Activated T-cell treated with anti-CD3 and anti-CD28 coated beads, Interleukin-2, amount 50 U/mL, for 4 hours (primary cell): ENCODE data around the gene TAX1BP3. TPM values are rescaled to one million over a fixed set of nuclear protein-coding genes. Genes with fewer than 3 reads are reported as not detected.
"Not testable (repeated sequence)": the region's sequence is repeated elsewhere in the genome, so short reads cannot be mapped to it uniquely, and the experiment has no call there.

Experiments
- ATAC-seq, 2 donors: fragments of 200-7000 bp; cut with Tn5 transposase; one replicate each; pipeline ENCODE4 v1.10.0; 2021
- DNase-seq: peaks from one replicate; pipeline ENCODE4 v3.0.0-alpha.2; 2020
- H3K27me3 Mint-ChIP-seq: one replicate; pipeline ENCODE4 v1.8.0; 2021; ENCODE audit warnings: low read depth, mixed read lengths
- H3K36me3 Mint-ChIP-seq: one replicate; pipeline ENCODE4 v1.8.0; 2022; ENCODE audit warnings: mixed read lengths; ENCODE audit not compliant: insufficient read depth
- H3K4me1 Mint-ChIP-seq: one replicate; pipeline ENCODE4 v1.8.0; 2021; ENCODE audit warnings: low read depth, mixed read lengths
- H3K4me3 Mint-ChIP-seq: one replicate; pipeline ENCODE4 v1.8.0; 2021; ENCODE audit warnings: mild to moderate bottlenecking, moderate library complexity, mixed read lengths
- H3K9me3 Mint-ChIP-seq: one replicate; pipeline ENCODE4 v1.8.0; 2021; ENCODE audit warnings: mixed read lengths
- total RNA-seq, 3 donors: library from RNA; stranded (reverse); gene quantifications; one replicate each; pipeline ENCODE4 v1.2.1, GENCODE V29; 2021

Gene TAX1BP3
- 10 to 100 TPM in 1 of 3 donors, 1 to 10 TPM in 2; 8.9 to 10.6 (median 9.2) TPM for total RNA-seq

DNA sequence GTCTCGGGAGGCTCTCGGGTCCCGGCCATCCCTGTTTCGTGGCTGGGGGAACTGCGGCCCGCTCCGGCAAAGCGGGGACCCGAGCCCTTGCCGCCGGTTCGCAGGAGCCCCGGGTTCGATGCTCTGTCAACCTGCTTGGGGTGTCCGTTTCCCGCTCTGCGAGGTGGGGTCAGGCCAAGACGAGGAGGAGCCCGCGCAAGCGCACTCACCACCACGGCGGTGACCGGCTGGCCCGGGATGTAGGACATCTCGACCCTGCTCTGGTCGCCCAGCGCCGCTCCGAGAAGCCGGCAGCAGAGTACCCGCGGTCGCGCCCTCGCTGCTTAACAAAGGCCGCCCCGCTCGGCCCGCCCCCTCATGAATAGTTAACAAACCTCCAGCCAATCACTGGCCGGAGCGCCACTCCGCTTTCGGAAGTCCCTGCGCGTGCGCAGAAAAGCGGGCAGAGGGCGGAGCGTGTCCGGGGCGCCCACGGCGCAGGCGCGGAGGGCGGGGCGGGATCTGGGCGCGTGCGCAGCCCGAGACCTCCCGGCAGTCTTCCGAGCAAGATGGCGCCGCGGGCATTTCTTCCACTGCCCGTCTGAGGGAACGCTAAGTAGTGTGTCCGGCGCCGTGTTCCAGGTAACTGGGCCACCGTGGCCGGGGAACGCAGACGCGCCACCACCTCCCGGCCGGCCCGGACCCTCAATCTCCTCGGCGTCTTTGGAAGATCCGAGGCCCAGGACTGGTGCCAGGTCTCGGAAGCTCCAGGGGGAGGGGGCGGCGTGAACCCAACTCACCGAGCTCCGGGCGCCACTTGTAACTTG, at the start of gene TAX1BP3, which contains the start of gene EMC6:
Gene TAX1BP3 (minus strand): TSS at position 300 of the 806 bp plus-strand sequence. CDS start 52 bp downstream, at position 248.
Gene EMC6 (plus strand): TSS at position 534 of the 806 bp plus-strand sequence. CDS start 335 bp downstream, outside the sequence.
- no peaks in the 10 kb centered on the region for H3K36me3 Mint-ChIP-seq
- peak; percentile 98 for DNase-seq
- H3K4me1 Mint-ChIP-seq = peaks cover 19% of the 10 kb centered on the region
- no peaks in the 10 kb centered on the region for H3K9me3 Mint-ChIP-seq
- no peaks in the 10 kb centered on the region for H3K27me3 Mint-ChIP-seq
- H3K4me3 Mint-ChIP-seq = peak within 1 kb of the TSS; percentile 94
- peak; percentile 95 for ATAC-seq

GRCh38 chr17:3715296-3715695, 46.9 kb upstream of the TAX1BP3 start:
- Mint-ChIP-seq H3K27me3 (no peaks in the 10 kb centered on the region), H3K4me1 (peaks cover 44% of the 10 kb centered on the region), H3K9me3 (no peaks in the 10 kb centered on the region), H3K36me3 (peaks cover 35% of the 10 kb centered on the region), H3K4me3 (no peak overlapping the region)
- ATAC-seq = no peak
- no peak for DNase-seq

GRCh38 chr17:3712811-3713463, 44.6 kb upstream of the TAX1BP3 start:
- peaks cover 50% of the 10 kb centered on the region for H3K4me1 Mint-ChIP-seq
- DNase-seq (no peak), ATAC-seq (peak; percentile 7 to 14)
- H3K9me3 Mint-ChIP-seq = no peaks in the 10 kb centered on the region
- H3K36me3 Mint-ChIP-seq = peaks cover 27% of the 10 kb centered on the region
- no peak overlapping the region for H3K4me3 Mint-ChIP-seq
- H3K27me3 Mint-ChIP-seq = no peaks in the 10 kb centered on the region

- DNase-seq = peak; percentile 63
- ATAC-seq = peak; percentile 99
- H3K4me3 Mint-ChIP-seq = peak overlapping the region; percentile 25
- no peaks in the 10 kb centered on the region for H3K27me3 Mint-ChIP-seq
- H3K9me3 Mint-ChIP-seq = no peaks in the 10 kb centered on the region
- peaks cover 15% of the 10 kb centered on the region for H3K36me3 Mint-ChIP-seq
- peaks cover 49% of the 10 kb centered on the region for H3K4me1 Mint-ChIP-seq
These were observed 42.6 kb upstream of the TAX1BP3 start for GRCh38 chr17:3710951-3711383.

DNA sequence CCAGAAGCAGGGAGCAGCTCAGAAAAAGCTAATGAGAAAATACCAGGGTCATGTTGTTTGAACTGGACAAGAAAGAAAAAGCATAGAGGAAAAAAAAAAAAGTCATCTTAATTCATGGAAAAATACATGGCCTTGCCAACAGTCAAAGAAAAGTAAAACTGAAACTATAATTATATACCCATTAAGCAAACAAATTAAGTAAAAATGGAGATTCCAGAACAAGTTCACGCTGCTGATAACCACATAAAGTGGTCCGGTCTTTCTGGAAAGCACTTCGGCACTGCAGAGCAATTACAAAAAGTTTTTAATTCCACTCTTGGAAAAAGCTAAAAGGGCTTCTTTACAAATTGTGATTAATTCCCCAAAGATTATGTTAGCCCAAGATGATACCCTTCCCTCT, 40.0 kb upstream of the TAX1BP3 start:
- H3K9me3 Mint-ChIP-seq = no peaks in the 10 kb centered on the region
- ATAC-seq = no peak
- peaks cover 6% of the 10 kb centered on the region for H3K36me3 Mint-ChIP-seq
- H3K4me3 Mint-ChIP-seq = no peak overlapping the region
- no peak for DNase-seq
- no peaks in the 10 kb centered on the region for H3K27me3 Mint-ChIP-seq
- peaks cover 44% of the 10 kb centered on the region for H3K4me1 Mint-ChIP-seq

GRCh38 chr17:3705718-3705984, 37.3 kb upstream of the TAX1BP3 start:
- not testable (repeated sequence) for H3K4me3 Mint-ChIP-seq, H3K9me3 Mint-ChIP-seq, H3K36me3 Mint-ChIP-seq, DNase-seq, ATAC-seq, H3K27me3 Mint-ChIP-seq
- peaks cover 21% of the 10 kb centered on the region for H3K4me1 Mint-ChIP-seq

- peaks cover 19% of the 10 kb centered on the region for H3K4me1 Mint-ChIP-seq
- peaks cover 4% of the 10 kb centered on the region for H3K36me3 Mint-ChIP-seq
- H3K9me3 Mint-ChIP-seq = peaks cover 3% of the 10 kb centered on the region
- no peak for ATAC-seq
- no peaks in the 10 kb centered on the region for H3K27me3 Mint-ChIP-seq
- DNase-seq = no peak
- H3K4me3 Mint-ChIP-seq = no peak overlapping the region
These were observed 36.7 kb upstream of the TAX1BP3 start for GRCh38 chr17:3704931-3705717.

DNA sequence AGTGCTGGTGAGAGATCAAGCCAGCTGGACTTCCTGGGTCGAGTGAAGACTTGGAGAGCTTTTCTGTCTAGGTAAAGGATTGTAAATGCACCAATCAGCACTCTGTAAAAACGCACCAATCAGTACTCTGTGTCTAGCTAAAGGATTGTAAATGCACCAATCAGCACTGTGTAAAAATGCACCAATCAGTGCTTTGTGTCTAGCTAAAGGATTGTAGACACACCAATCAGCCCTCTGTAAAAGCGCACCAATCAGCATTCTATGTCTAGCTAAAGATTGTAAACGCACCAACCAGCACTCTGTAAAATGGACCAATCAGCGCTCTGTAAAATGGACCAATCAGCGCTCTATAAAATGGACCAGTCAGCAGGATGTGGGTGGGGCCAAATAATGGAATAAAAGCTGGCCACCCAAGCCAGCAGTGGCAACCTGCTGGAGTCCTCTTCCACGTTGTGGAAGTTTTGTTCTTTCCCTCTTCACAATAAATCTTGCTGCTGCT, 33.7 kb upstream of the TAX1BP3 start:
- not testable (repeated sequence) for H3K9me3 Mint-ChIP-seq, H3K27me3 Mint-ChIP-seq, H3K36me3 Mint-ChIP-seq, DNase-seq, H3K4me1 Mint-ChIP-seq, H3K4me3 Mint-ChIP-seq
- ATAC-seq = peak in 1 of 2 donors; percentile 25

GRCh38 chr17:3699951-3700350, 31.6 kb upstream of the TAX1BP3 start:
- H3K4me3 Mint-ChIP-seq = no peak overlapping the region
- H3K27me3 Mint-ChIP-seq = no peaks in the 10 kb centered on the region
- DNase-seq (no peak), ATAC-seq (no peak)
- H3K4me1 Mint-ChIP-seq = no peaks in the 10 kb centered on the region
- H3K9me3 Mint-ChIP-seq = peaks cover 3% of the 10 kb centered on the region
- H3K36me3 Mint-ChIP-seq = peaks cover 4% of the 10 kb centered on the region

GRCh38 chr17:3698139-3698538, 29.8 kb upstream of the TAX1BP3 start:
- DNase-seq (no peak), ATAC-seq (no peak)
- Mint-ChIP-seq H3K4me3 (no peak overlapping the region), H3K9me3 (peaks cover 3% of the 10 kb centered on the region), H3K4me1 (peaks cover 13% of the 10 kb centered on the region), H3K27me3 (no peaks in the 10 kb centered on the region), H3K36me3 (peaks cover 4% of the 10 kb centered on the region)

DNA sequence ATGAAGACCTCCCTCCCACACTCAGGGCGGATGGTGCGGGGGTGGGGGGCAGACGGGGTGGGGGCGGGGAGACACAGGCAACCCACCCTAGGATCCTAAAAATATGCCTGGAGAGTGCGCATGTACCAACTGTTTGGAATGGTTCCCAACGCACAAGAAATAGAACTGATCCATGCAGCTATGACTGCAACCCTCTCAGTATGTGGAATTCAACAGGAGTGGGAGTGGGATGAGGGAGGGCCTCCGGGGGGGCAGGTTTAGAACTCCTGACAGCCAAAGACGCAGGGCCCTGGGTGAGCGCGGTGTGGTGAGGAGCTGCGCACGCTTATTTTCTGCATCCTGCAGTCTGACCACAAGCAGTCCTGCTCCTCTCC, 28.7 kb upstream of the TAX1BP3 start:
- no peak overlapping the region for H3K4me3 Mint-ChIP-seq

GRCh38 chr17:3695723-3696411, 27.5 kb upstream of the TAX1BP3 start, which contains the start of gene P2RX5:
TSS of gene P2RX5 (minus strand) at chr17:3696155. CDS start at chr17:3696005, 150 bp downstream.
- Mint-ChIP-seq H3K27me3 (no peaks in the 10 kb centered on the region), H3K4me3 (peak within 1 kb of the TSS; percentile 89), H3K36me3 (no peaks in the 10 kb centered on the region), H3K9me3 (no peaks in the 10 kb centered on the region), H3K4me1 (peaks cover 19% of the 10 kb centered on the region)
- ATAC-seq (peak; percentile 75 to 80), DNase-seq (peak; percentile 34)

More for the DNA sequence above, 28.7 kb upstream of the TAX1BP3 start:
- no peaks in the 10 kb centered on the region for H3K27me3 Mint-ChIP-seq
- no peaks in the 10 kb centered on the region for H3K9me3 Mint-ChIP-seq
- ATAC-seq = no peak
- H3K4me1 Mint-ChIP-seq = peaks cover 15% of the 10 kb centered on the region
- no peak for DNase-seq
- H3K36me3 Mint-ChIP-seq = no peaks in the 10 kb centered on the region

DNA sequence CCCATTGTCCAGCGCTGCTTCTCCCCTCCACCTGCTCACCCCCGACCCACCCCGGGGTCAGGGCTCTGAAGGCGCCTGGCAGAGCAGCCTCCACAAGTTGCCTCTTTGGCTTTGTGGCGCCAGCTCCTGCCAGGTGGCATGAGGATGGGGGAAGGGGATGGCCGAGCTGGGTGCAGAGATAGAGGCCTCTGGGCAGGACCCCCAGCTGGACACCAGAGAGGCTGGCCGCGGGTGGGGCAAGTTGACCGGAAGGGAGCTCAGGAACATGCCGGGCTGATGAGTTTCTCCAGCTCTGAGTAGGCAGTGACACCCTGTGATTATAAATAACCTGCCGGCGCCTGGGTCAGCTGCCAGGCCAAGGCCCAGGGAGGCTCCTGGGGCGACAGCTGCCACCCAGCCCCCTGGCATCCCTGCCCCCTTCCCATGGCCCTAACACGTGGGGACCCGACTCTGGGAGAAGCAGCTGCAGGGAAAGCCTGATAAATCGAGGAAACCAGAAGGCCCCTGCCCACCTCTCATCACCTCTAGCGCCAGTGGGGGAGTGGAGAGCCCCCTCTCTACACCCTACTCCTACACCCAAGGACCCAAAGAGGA, 26.8 kb upstream of the TAX1BP3 start:
- Mint-ChIP-seq H3K36me3 (no peaks in the 10 kb centered on the region), H3K27me3 (no peaks in the 10 kb centered on the region), H3K9me3 (no peaks in the 10 kb centered on the region), H3K4me1 (peaks cover 20% of the 10 kb centered on the region), H3K4me3 (peak overlapping the region; percentile 81)
- peak; percentile 12 to 16 for ATAC-seq
- DNase-seq = no peak
